B cell (primary cell): Measurements from ENCODE around the gene ADGRV1. TPM values are rescaled to one million over a fixed set of nuclear protein-coding genes. Genes with fewer than 3 reads are reported as not detected.

Source experiments
- ATAC-seq: fragments of 200-7000 bp; cut with Tn5 transposase; one replicate; pipeline ENCODE4 v1.10.0; 2021; ENCODE audit warnings: low read depth, mild to moderate bottlenecking, moderate number of reproducible peaks, moderate library complexity
- CTCF ChIA-PET: fragments of 350-600 bp; sonication (Branson Sonifier 250); formaldehyde crosslinking; loops from one replicate; lab custom pipeline; 2021; ENCODE audit warnings: antibody characterized with exemption, inconsistent platforms; lab: Charles Lee
- POLR2A ChIA-PET: fragments of 350-600 bp; sonication (Branson Sonifier 250); formaldehyde crosslinking; loops from one replicate; lab custom pipeline; 2021; ENCODE audit warnings: antibody characterized with exemption; lab: Charles Lee
- DNase-seq: peaks from one replicate; pipeline ENCODE4 v3.0.0; 2013
- H2AFZ ChIP-seq: 2 replicates; pipeline ENCODE4 v1.6.1; 2012; ENCODE audit warnings: mild to moderate bottlenecking, low read depth, low read length; ENCODE audit not compliant: insufficient read depth, poor library complexity, severe bottlenecking
- H3K27ac ChIP-seq, 2 donors: 1 replicate in 1 of 2; 2 replicates in 1 of 2; pipeline ENCODE4 v1.5.1; 2012 to 2013; ENCODE audit warnings: low read length in 2 of 2, mild to moderate bottlenecking in 2 of 2, moderate library complexity in 1 of 2
- H3K27me3 ChIP-seq, 4 experiments: fragments of 200-600 bp in 1 of 4; sonication (generic) in 1 of 4; replicated peaks in 1 of 4; 1 replicate in 2 of 4; 2 replicates in 2 of 4; pipeline versions ENCODE4 v1.6.1 to v1.7.0; 2013 to 2016; ENCODE audit warnings: low read length in 3 of 4, mild to moderate bottlenecking in 2 of 4, mixed read lengths in 1 of 4, moderate library complexity in 1 of 4; ENCODE audit not compliant: insufficient read depth in 4 of 4, control insufficient read depth in 3 of 4; ENCODE audit errors: control extremely low read depth in 1 of 4
- H3K36me3 ChIP-seq, 2 experiments: replicated peaks in 1 of 2; 1 replicate in 1 of 2; 2 replicates in 1 of 2; pipeline versions ENCODE4 v1.6.1 to v1.7.1; 2013; ENCODE audit warnings: low read length in 1 of 2; ENCODE audit not compliant: insufficient read depth in 2 of 2, control insufficient read depth in 1 of 2; ENCODE audit errors: control extremely low read depth in 1 of 2, extremely low read depth in 1 of 2
- H3K4me1 ChIP-seq, 2 donors: fragments of 200-600 bp in 1 of 2; sonication (generic) in 1 of 2; 1 replicate in 1 of 2; 2 replicates in 1 of 2; pipeline versions ENCODE4 v1.5.1 to v1.6.1; 2013 to 2017; ENCODE audit warnings: low read length in 2 of 2; ENCODE audit not compliant: control insufficient read depth in 2 of 2, insufficient read depth in 2 of 2
- H3K4me2 ChIP-seq: replicated peaks from 2 replicates; pipeline ENCODE3; 2012; ENCODE audit warnings: mild to moderate bottlenecking, low read depth, low read length; ENCODE audit not compliant: poor library complexity, severe bottlenecking
- H3K4me3 ChIP-seq, 5 experiments: fragments of 200-600 bp in 1 of 5; sonication (generic) in 1 of 5; 1 replicate in 3 of 5; 2 replicates in 2 of 5; pipeline versions ENCODE4 v1.5.1 to v1.7.0; 2011 to 2016; ENCODE audit warnings: low read length in 4 of 5, mild to moderate bottlenecking in 4 of 5, low read depth in 2 of 5, control low read depth in 1 of 5, moderate library complexity in 1 of 5; ENCODE audit not compliant: insufficient read depth in 1 of 5; ENCODE audit errors: control extremely low read depth in 1 of 5, extremely low read depth in 1 of 5
- H3K79me2 ChIP-seq: fragments of 200-600 bp; sonication (generic); one replicate; pipeline ENCODE4 v1.6.0; 2016; ENCODE audit warnings: low read length; ENCODE audit not compliant: control insufficient read depth, insufficient read depth
- H3K9ac ChIP-seq: fragments of 200-600 bp; sonication (generic); 2 replicates; pipeline ENCODE4 v1.6.1; 2017; ENCODE audit warnings: mild to moderate bottlenecking, low read length, moderate library complexity
- H3K9me3 ChIP-seq, 3 donors: one replicate each; pipeline versions ENCODE4 v1.6.1 to v1.7.1; 2013; ENCODE audit warnings: low read length in 2 of 3; ENCODE audit not compliant: control insufficient read depth in 2 of 3, insufficient read depth in 1 of 3; ENCODE audit errors: control extremely low read depth in 1 of 3
- H4K20me1 ChIP-seq: 2 replicates; pipeline ENCODE4 v1.6.0; 2012; ENCODE audit warnings: mild to moderate bottlenecking, low read length; ENCODE audit not compliant: insufficient read depth, control insufficient read depth, poor library complexity, severe bottlenecking
- H3K27ac Mint-ChIP-seq: one replicate; pipeline ENCODE4 v1.8.0; 2021; ENCODE audit warnings: mixed read lengths
- H3K27me3 Mint-ChIP-seq: one replicate; pipeline ENCODE4 v1.8.0; 2021; ENCODE audit warnings: mixed read lengths
- H3K4me1 Mint-ChIP-seq: one replicate; pipeline ENCODE4 v1.8.0; 2021; ENCODE audit warnings: mixed read lengths
- H3K4me3 Mint-ChIP-seq: one replicate; pipeline ENCODE4 v1.8.0; 2021; ENCODE audit warnings: mixed read lengths
- H3K9me3 Mint-ChIP-seq: one replicate; pipeline ENCODE4 v1.8.0; 2022; ENCODE audit warnings: mixed read lengths; ENCODE audit not compliant: insufficient read depth
- EZH2 ChIP-seq: IDR thresholded peaks from 2 replicates; pipeline ENCODE4 v1.6.1; 2012; ENCODE audit warnings: borderline replicate concordance, low read depth, mild to moderate bottlenecking, moderate library complexity, low read length; ENCODE audit not compliant: insufficient read depth, poor library complexity, severe bottlenecking
- WGBS: methylation state at CpG from one replicate; pipeline ENCODE4 v1.1.5; 2013; ENCODE audit warnings: missing lambda C conversion rate; ENCODE audit not compliant: insufficient coverage; 5-methylcytosine and 5-hydroxymethylcytosine counted together
- intact Hi-C: fragments of 100-400 bp; cut with micrococcal nuclease; formaldehyde crosslinking; loops from one replicate; pipeline ENCODE4 v1.10.0; 2022
- polyA plus RNA-seq: library from polyadenylated mRNA; depleted of rRNA; stranded (reverse); fragments of >200 nt; gene quantifications from 2 replicates; pipeline ENCODE4 v1.2.3, GENCODE V29; 2012
- total RNA-seq, 2 donors: library from RNA; stranded (reverse); fragments of 120-200 nt in 1 of 2; gene quantifications; 1 replicate in 1 of 2; 2 replicates in 1 of 2; pipeline versions ENCODE4 v1.2.3 to v1.2.4, GENCODE V29; 2013 to 2022
- TF ChIP-seq, protein P1 (sequence below): fragments of 200-600 bp; IDR thresholded peaks from one replicate; pipeline ENCODE4 v1.8.0; 2022; ENCODE audit warnings: antibody characterized with exemption, mild to moderate bottlenecking

Gene ADGRV1
- total and polyA plus RNA-seq, 2 donors (not counting 1 experiment from before 2014, with no cell fraction given), result 0.07 TPM; not detected in 1

DNA sequence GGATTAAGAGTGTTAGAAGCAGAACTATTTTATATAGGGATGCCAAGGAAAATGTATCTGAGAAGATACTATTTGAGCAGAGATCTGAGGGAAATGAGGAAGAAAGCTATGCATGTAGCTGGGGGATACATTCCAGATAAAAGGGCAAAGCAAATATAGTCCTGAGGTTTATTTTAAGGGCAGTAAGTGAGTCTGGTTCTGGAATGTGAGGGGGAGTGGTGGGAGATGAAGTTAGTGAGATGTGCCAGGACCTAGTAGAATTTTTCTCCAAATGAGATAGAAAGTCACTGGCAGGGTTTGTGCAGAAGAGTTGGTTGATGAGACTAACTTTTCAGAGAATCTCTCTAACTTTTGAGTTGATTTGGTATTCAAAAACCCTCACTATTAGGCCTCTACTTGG is 374.7 kb downstream of the ADGRV1 start:
- Histone ChIP-seq H3K4me3 (no peak overlapping the region), H2AFZ (no peak overlapping the region), H3K9me3 (no peaks in the 10 kb centered on the region), H3K4me2 (no peak overlapping the region), H3K4me1 (no peaks in the 10 kb centered on the region), H3K27me3 (peaks cover 0 to 5% (median 0%) of the 10 kb centered on the region in 4 experiments), H3K9ac (no peak overlapping the region), H3K36me3 (no peaks in the 10 kb centered on the region), H4K20me1 (no peaks in the 10 kb centered on the region), H3K79me2 (no peaks in the 10 kb centered on the region), H3K27ac (no peak overlapping the region)
- H3K4me3 Mint-ChIP-seq, result no peak overlapping the region
- intact Hi-C loops, result no loop called here
- H3K4me1 Mint-ChIP-seq, result no peaks in the 10 kb centered on the region
- no peak for TF ChIP-seq EZH2
- TF ChIP-seq, protein P1, sequence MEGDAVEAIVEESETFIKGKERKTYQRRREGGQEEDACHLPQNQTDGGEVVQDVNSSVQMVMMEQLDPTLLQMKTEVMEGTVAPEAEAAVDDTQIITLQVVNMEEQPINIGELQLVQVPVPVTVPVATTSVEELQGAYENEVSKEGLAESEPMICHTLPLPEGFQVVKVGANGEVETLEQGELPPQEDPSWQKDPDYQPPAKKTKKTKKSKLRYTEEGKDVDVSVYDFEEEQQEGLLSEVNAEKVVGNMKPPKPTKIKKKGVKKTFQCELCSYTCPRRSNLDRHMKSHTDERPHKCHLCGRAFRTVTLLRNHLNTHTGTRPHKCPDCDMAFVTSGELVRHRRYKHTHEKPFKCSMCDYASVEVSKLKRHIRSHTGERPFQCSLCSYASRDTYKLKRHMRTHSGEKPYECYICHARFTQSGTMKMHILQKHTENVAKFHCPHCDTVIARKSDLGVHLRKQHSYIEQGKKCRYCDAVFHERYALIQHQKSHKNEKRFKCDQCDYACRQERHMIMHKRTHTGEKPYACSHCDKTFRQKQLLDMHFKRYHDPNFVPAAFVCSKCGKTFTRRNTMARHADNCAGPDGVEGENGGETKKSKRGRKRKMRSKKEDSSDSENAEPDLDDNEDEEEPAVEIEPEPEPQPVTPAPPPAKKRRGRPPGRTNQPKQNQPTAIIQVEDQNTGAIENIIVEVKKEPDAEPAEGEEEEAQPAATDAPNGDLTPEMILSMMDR, result no peak
- H3K27me3 Mint-ChIP-seq, result peaks cover 10% of the 10 kb centered on the region
- H3K27ac Mint-ChIP-seq, result no peak overlapping the region
- ChIA-PET CTCF (interaction anchor here (1.0 to 6.2 kb wide), 4 partner anchors 8 to 489 kb away, joined by 3 to 74 read pairs (median 6); no protein-coding TSS in a partner anchor), POLR2A (no interaction called here)
- H3K9me3 Mint-ChIP-seq, result no peaks in the 10 kb centered on the region
- DNase-seq (no peak), ATAC-seq (no peak)

DNA sequence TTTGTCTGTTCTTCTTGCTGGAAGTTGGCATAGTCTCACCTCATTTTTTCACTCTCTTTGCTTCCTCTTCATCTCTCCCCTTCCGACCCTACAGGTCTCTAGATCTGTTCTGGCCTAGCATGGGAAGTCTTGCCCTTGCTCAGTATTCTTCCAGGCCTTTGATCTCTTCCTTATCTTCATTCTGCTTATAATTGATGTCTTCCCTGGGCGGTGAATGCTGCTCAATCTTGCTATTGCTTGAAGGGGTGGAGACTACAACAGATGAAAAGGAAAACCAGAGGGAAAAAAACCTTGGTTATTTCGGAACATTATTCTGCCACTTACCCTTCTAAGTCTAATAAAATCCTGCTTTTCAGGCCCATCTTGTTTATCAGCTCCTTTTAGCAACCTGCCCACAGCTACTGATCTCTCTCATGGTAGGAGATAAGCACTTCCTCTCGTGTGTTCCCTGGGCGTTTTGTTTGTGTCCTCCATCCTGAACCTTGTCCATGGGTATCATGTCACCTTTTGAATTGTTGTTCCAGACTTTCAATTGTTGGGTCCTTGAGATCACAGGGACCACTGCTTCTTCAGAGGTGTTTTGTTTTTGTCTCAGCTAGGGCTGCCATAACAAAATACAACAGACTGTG is 375.6 kb downstream of the ADGRV1 start:
- H2AFZ ChIP-seq, result no peak overlapping the region
- no peak for DNase-seq
- H3K9me3 Mint-ChIP-seq, result no peaks in the 10 kb centered on the region
- no peak overlapping the region for H3K4me3 Mint-ChIP-seq
- ChIA-PET CTCF (interaction anchor here (1.0 to 6.2 kb wide), 2 partner anchors 67 to 485 kb away, joined by 3 to 74 read pairs; no protein-coding TSS in a partner anchor), POLR2A (no interaction called here)
- intact Hi-C loops, result no loop called here
- H3K4me1 ChIP-seq, result no peaks in the 10 kb centered on the region
- peaks cover 10% of the 10 kb centered on the region for H3K27me3 Mint-ChIP-seq
- no peaks in the 10 kb centered on the region for H3K4me1 Mint-ChIP-seq
- no peaks in the 10 kb centered on the region for H3K36me3 ChIP-seq
- peaks cover 0 to 5% (median 0%) of the 10 kb centered on the region in 4 experiments for H3K27me3 ChIP-seq
- H4K20me1 ChIP-seq, result no peaks in the 10 kb centered on the region
- H3K9ac ChIP-seq, result no peak overlapping the region
- no peak overlapping the region for H3K27ac ChIP-seq
- no peak overlapping the region for H3K27ac Mint-ChIP-seq
- no peaks in the 10 kb centered on the region for H3K9me3 ChIP-seq
- H3K4me2 ChIP-seq, result no peak overlapping the region
- no peak overlapping the region for H3K4me3 ChIP-seq
- ATAC-seq, result no peak
- no peak for TF ChIP-seq EZH2
- TF ChIP-seq, protein P1, result no peak
- no peaks in the 10 kb centered on the region for H3K79me2 ChIP-seq
- 87% methylated on average over 3 of the region's 5 CpGs for WGBS
